ENCODE data around the gene VEGFB. TPM values are rescaled to one million over a fixed set of nuclear protein-coding genes. Genes with fewer than 3 reads are reported as not detected.

The VEGFB gene
- polyA plus RNA-seq, 2 of the 4 experiments (the other 2 are of a cell fraction) = 6.8 to 26.5 TPM

- Histone ChIP-seq H3K4me2 (peak overlapping the region; percentile 100), H3K27ac (peak overlapping the region; percentile 99 to 100), H3K4me3 (peak overlapping the region; percentile 84), H3K4me1 (peaks cover 43% of the 10 kb centered on the region), H3K9me3 (no peaks in the 10 kb centered on the region)
- no peak for ATAC-seq
- ChIA-PET CTCF (interaction anchor here (0.9 to 12.2 kb wide), 5 partner anchors 20 to 110 kb away, joined by 3 to 220 read pairs (median 6); partner anchors contain the start of genes CATSPERZ and ESRRA), POLR2A (interaction anchor here (0.6 to 6.0 kb wide), 5 partner anchors 25 to 108 kb away, joined by 3 to 53 read pairs (median 10); partner anchors contain the start of genes ESRRA and STIP1)
- FAIRE-seq = no peak
- TF ChIP-seq TFCP2L1 (CRISPR knock-in tag; IDR thresholded peaks at IDR 0.05) = no peak
- no peak for TF ChIP-seq MAX (IDR thresholded peaks at IDR 0.05)
- no peak for TF ChIP-seq POLR2AphosphoS2 (conservative IDR thresholded peaks at IDR 0.05; ENCODE audit: low read length)
- TF ChIP-seq GATA3 (IDR thresholded peaks at IDR 0.05; ENCODE audit: borderline replicate concordance) = no peak
- no peak for TF ChIP-seq RFX5 (IDR thresholded peaks at IDR 0.05)
- no peak for TF ChIP-seq NR3C1 (IDR thresholded peaks at IDR 0.05)
- TF ChIP-seq JUN (IDR thresholded peaks at IDR 0.05) = 0 out of 5 replicates have a peak, but pooled peaks of 1 of the 2 experiments have one; percentile 16
- no peak for TF ChIP-seq HEYL (CRISPR knock-in tag; IDR thresholded peaks at IDR 0.05)
- TF ChIP-seq REST (IDR thresholded peaks at IDR 0.05) = no peak
- TF ChIP-seq NPAS2 (CRISPR knock-in tag; IDR thresholded peaks at IDR 0.05; ENCODE audit: borderline replicate concordance) = no peak
- no peak for TF ChIP-seq FOXS1 (CRISPR knock-in tag; IDR thresholded peaks at IDR 0.05)
- no peak for TF ChIP-seq ZSCAN20 (CRISPR knock-in tag; IDR thresholded peaks at IDR 0.05)
- no peak for TF ChIP-seq CBX8 (IDR thresholded peaks at IDR 0.05)
- TF ChIP-seq ZC3H11A (IDR thresholded peaks at IDR 0.05) = 0 out of 2 replicates have a peak, but pooled peaks have one; percentile 9
- 33% methylated on average over 4 of the region's 6 CpGs for WGBS (ENCODE audit: missing lambda C conversion rate)
- DNase-seq (ENCODE audit: low read depth in 1 of 2, low spot score in 1 of 2) = no peak
Measured at GRCh38 chr11:64244966-64245365, 10.6 kb downstream of the VEGFB start.

- ATAC-seq (no peak), DNase-seq (ENCODE audit: low read depth in 1 of 2, low spot score in 1 of 2) (no peak), FAIRE-seq (no peak)
- peak overlapping the region; percentile 99 to 100 for H3K27ac ChIP-seq
- TF ChIP-seq HOXA7 (CRISPR knock-in tag; IDR thresholded peaks at IDR 0.05) (0 out of 2 replicates have a peak, but pooled peaks have one; percentile 35), ZFP36 (IDR thresholded peaks at IDR 0.05; ENCODE audit: borderline replicate concordance, partially characterized antibody) (no peak)
- peaks cover 40% of the 10 kb centered on the region for H3K4me1 ChIP-seq
- H3K4me3 ChIP-seq = peak overlapping the region; percentile 84
- peak overlapping the region; percentile 100 for H3K4me2 ChIP-seq
- ChIA-PET CTCF (interaction anchor here (0.9 to 12.2 kb wide), 7 partner anchors 13 to 110 kb away, joined by 3 to 220 read pairs (median 6); partner anchors contain the start of genes BAD, CATSPERZ and ESRRA), POLR2A (interaction anchor here (0.6 to 6.0 kb wide), 7 partner anchors 25 to 107 kb away, joined by 3 to 53 read pairs (median 3); partner anchors contain the start of genes ESRRA and STIP1)
- WGBS (ENCODE audit: missing lambda C conversion rate) = 0% methylated on average over 4 of the region's 6 CpGs
- no peaks in the 10 kb centered on the region for H3K9me3 ChIP-seq
Measured at GRCh38 chr11:64245401-64245796, 11.0 kb downstream of the VEGFB start.

- under 1% methylated on average over 28 of the region's 46 CpGs for WGBS (ENCODE audit: missing lambda C conversion rate)
- DNase-seq (ENCODE audit: low read depth in 1 of 2, low spot score in 1 of 2) (peak; percentile 88 to 91), FAIRE-seq (no peak), ATAC-seq (peak; percentile 6 to 12; a peak in 5 of 6 replicates)
- Histone ChIP-seq H3K4me1 (peaks cover 45% of the 10 kb centered on the region), H3K4me3 (peak overlapping the region; percentile 84), H3K9me3 (no peaks in the 10 kb centered on the region), H3K4me2 (peak overlapping the region; percentile 100), H3K27ac (peak overlapping the region; percentile 99 to 100)
- POLR2A ChIA-PET = interaction anchor here (1.1 to 6.0 kb wide), 5 partner anchors 24 to 60 kb away, joined by 3 to 53 read pairs (median 10); partner anchors contain the start of genes ESRRA and STIP1
- no peak for TF ChIP-seq NPAS2 (CRISPR knock-in tag; IDR thresholded peaks at IDR 0.05; ENCODE audit: borderline replicate concordance)
- peak; percentile 47; the same call in 1 of the 2 replicates for TF ChIP-seq FOSL2 (IDR thresholded peaks at IDR 0.05)
- peak; percentile 94 for TF ChIP-seq FOSL2 (CRISPR knock-in tag; IDR thresholded peaks at IDR 0.05)
- TF ChIP-seq POLR2A (IDR thresholded peaks at IDR 0.05; ENCODE audit: low read length) = peak; percentile 92
- no peak for TF ChIP-seq MAFK (IDR thresholded peaks at IDR 0.05; ENCODE audit: partially characterized antibody)
- TF ChIP-seq PHF8 (IDR thresholded peaks at IDR 0.05; ENCODE audit: borderline replicate concordance, low read depth) = no peak
- peak; percentile 68 for TF ChIP-seq MAX (IDR thresholded peaks at IDR 0.05)
- TF ChIP-seq GATA3 (IDR thresholded peaks at IDR 0.05; ENCODE audit: borderline replicate concordance) = peak; percentile 56; the same call in 1 of the 2 replicates
- no peak for TF ChIP-seq KDM5A (IDR thresholded peaks at IDR 0.05)
- TF ChIP-seq TP53 (CRISPR knock-in tag; IDR thresholded peaks at IDR 0.05) = peak; percentile 50; the same call in 1 of the 2 replicates
- CTCF ChIA-PET = interaction anchor here (0.8 to 12.2 kb wide), 12 partner anchors 10 to 109 kb away, joined by 3 to 220 read pairs (median 5); partner anchors contain the start of genes BAD, CATSPERZ, ESRRA and NUDT22
Measured at GRCh38 chr11:64245797-64246620, 11.6 kb downstream of the VEGFB start.

All from A549 (cell line).